Measurements from ENCODE around the gene MPC2. TPM values are rescaled to one million over a fixed set of nuclear protein-coding genes. Genes with fewer than 3 reads are reported as not detected.
"Not testable (repeated sequence)": the region's sequence is repeated elsewhere in the genome, so short reads cannot be mapped to it uniquely, and the experiment has no call there.

MPC2 gene
- total RNA-seq, 4 donors from 2014 or later = 16.2 to 40.1 (median 35.1) TPM

DNA sequence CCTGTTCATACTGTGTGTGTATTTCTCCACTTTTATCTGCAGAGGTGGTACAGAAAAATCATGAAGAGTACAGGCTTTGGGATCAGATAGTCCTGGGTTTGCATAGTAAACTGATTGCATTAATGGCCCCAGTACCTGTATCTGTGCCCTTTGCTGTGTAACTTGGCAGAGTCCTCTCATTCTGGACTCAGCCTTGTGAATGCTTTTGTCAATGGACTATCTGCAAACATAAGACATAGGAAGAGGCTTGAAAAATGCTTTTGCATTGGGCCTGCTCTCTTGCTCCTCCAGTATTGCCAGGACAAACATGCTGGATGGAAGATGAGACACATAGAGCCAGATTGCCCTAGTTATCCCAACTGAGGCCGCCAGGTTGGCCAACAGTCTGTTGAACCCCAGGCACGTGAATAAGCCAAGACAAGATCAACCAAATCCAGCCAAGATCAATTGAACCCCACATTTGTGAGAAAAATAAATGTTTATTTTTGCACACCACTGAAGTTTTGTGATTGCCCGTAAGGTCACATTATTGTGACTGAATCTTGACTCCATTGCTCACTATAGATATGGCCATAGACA, 60.2 kb downstream of the MPC2 start:
- H3K9me3 ChIP-seq = no peaks in the 10 kb centered on the region
- no peak for DNase-seq
- no peak overlapping the region for H3K27ac ChIP-seq
- H3K4me1 ChIP-seq = no peaks in the 10 kb centered on the region
- 94 to 96% methylated on average over 3 of the region's 3 CpGs for WGBS, 2 donors
- intact Hi-C loops (cut with DNase I) = no loop called here
- no peaks in the 10 kb centered on the region for H3K27me3 ChIP-seq
- TF ChIP-seq, protein P1, sequence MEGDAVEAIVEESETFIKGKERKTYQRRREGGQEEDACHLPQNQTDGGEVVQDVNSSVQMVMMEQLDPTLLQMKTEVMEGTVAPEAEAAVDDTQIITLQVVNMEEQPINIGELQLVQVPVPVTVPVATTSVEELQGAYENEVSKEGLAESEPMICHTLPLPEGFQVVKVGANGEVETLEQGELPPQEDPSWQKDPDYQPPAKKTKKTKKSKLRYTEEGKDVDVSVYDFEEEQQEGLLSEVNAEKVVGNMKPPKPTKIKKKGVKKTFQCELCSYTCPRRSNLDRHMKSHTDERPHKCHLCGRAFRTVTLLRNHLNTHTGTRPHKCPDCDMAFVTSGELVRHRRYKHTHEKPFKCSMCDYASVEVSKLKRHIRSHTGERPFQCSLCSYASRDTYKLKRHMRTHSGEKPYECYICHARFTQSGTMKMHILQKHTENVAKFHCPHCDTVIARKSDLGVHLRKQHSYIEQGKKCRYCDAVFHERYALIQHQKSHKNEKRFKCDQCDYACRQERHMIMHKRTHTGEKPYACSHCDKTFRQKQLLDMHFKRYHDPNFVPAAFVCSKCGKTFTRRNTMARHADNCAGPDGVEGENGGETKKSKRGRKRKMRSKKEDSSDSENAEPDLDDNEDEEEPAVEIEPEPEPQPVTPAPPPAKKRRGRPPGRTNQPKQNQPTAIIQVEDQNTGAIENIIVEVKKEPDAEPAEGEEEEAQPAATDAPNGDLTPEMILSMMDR (IDR thresholded peaks at IDR 0.05) = no peak
- no peak for TF ChIP-seq POLR2A (IDR thresholded peaks at IDR 0.05)
- H3K36me3 ChIP-seq = no peaks in the 10 kb centered on the region
- H3K4me3 ChIP-seq (replicated peaks in 1 of 3) = no peak overlapping the region

DNA sequence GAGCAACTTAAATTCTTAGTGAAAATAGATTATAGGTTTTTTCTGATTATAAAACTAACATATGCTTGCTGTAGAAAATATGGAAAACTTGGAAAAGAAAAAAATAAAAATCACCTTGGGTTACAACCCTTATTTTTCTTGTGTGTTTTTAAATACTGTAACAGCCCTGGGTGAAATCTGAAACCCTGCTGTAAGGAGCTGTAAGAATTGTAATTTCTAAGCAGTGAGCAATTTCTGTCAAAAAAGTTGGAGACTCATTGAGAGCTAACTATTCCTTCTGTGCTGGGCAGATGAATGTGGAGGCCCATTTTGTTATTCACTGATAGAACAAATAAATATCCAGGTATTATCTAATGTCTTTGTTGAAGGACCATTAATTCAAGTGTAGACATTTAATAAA, 65.5 kb downstream of the MPC2 start:
- intact Hi-C loops (cut with DNase I) = no loop called here
- H3K27ac ChIP-seq = no peak overlapping the region
- H3K27me3 ChIP-seq = no peaks in the 10 kb centered on the region
- no peak for DNase-seq
- H3K36me3 ChIP-seq = no peaks in the 10 kb centered on the region
- no peak overlapping the region for H3K4me3 ChIP-seq (replicated peaks in 1 of 3)
- TF ChIP-seq, protein P1 (IDR thresholded peaks at IDR 0.05) = no peak
- no peak for TF ChIP-seq POLR2A (IDR thresholded peaks at IDR 0.05)
- H3K4me1 ChIP-seq = no peaks in the 10 kb centered on the region
- H3K9me3 ChIP-seq = no peaks in the 10 kb centered on the region

DNA sequence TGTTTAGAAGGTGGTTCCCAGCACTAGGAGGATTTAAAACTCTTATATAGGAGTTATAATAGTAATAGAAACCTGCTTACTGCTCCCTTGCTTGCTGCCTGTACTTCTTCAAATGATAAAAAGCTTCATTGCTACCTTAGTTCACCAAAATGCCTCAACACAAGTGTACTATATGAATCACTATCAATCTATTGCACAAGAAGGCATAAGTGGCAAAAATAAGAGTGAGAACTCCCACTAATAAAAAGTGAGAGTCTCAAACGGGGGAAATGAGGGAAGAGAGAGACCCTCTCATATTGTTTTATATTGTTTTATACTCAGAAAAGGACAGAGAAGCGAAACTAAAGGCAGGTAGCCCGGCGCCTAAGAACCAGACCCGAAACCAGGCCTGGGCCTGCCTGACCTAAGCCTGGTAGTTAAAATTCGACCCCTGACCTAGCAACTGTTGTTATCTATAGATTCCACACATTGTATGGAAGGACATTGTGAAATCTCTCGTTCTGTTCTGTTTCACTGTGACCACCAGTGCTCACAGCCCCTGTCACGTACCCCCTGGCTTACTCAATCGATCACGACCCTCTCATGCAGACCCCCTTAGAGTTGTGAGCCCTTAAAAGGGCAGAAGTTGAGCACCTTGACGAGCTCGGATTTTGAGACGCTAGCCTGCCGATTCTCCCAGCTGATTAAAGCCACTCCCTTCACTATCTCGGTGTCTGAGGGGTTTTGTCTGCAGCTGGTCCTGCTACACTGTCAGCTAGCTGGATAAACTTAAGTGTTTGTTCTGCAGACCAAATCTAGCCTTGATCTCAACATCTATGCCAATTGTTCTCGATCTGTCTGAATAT, 67.5 kb downstream of the MPC2 start:
- intact Hi-C loops (cut with DNase I); H3K4me3 ChIP-seq (replicated peaks in 1 of 3); H3K36me3 ChIP-seq; H3K27ac ChIP-seq; DNase-seq; H3K4me1 ChIP-seq; H3K9me3 ChIP-seq; H3K27me3 ChIP-seq: not testable (repeated sequence)
- WGBS, 2 donors = 59 to 60% methylated on average over 16 of the region's 16 CpGs

DNA sequence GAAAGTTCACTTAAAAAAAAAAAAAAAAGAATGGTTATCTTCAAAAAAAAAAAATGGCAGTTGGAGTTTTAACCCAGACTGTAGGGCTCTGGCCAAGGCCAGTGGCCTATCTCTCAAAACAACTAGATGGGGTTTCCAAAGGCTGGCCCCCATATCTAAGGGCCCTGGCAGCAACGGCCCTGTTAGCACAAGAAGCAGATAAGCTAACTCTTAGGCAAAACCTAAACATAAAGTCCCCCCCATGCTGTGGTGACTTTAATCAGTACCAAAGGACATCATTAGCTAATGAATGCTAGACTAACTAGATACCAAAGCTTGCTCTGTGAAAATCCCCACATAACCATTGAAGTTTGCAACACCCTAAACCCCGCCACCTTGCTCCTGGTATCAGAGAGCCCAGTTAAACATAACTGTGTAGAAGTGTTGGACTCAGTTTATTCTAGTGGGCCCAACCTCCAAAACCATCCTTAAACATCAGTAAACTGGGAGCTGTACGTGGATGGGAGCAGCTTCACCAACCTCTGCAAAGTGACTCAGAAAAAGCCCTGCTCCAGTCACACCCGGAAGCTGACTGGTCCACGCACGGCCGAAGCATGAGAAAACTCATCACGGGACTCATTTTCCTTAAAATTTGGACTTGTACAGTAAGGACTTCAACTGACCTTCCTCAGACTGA, 70.0 kb downstream of the MPC2 start:
- intact Hi-C loops (cut with DNase I); H3K9me3 ChIP-seq; H3K4me1 ChIP-seq; H3K4me3 ChIP-seq (replicated peaks in 1 of 3); DNase-seq; H3K36me3 ChIP-seq; H3K27ac ChIP-seq; H3K27me3 ChIP-seq: not testable (repeated sequence)
- WGBS, 2 donors = 95 to 97% methylated on average over 7 to 8 of the region's 8 CpGs

Other genes with a start within 250 kb of the MPC2 start
- gene MPZL1, start 215.1 kb downstream of the MPC2 start, total RNA-seq = 10 to 100 TPM; 52.6 to 90.2 (median 61.8) TPM
- under 1 TPM in 3 of 4 donors, not detected in 1; 0.15 to 0.45 (median 0.40) TPM for gene ADCY10, start 22.9 kb downstream of the MPC2 start, total RNA-seq
- gene DCAF6, start 389 bp downstream of the MPC2 start, total RNA-seq = 10 to 100 TPM; 73.7 to 88.7 (median 79.2) TPM
- 1 to 10 TPM; 1.4 to 3.2 (median 2.3) TPM for gene GPR161, start 199.9 kb upstream of the MPC2 start, total RNA-seq
- gene TIPRL, start 241.9 kb upstream of the MPC2 start, total RNA-seq = 10 to 100 TPM; 19.3 to 25.7 (median 21.7) TPM